LoVo (cell line): ENCODE results near the gene MVD.
"Not testable (repeated sequence)": the region's sequence is repeated elsewhere in the genome, so short reads cannot be mapped to it uniquely, and the experiment has no call there.

ENCODE experiments used
- DNase-seq: peaks from one replicate; pipeline ENCODE4 v3.0.0-alpha.2; 2016; ENCODE audit warnings: low spot score

MVD gene

DNA sequence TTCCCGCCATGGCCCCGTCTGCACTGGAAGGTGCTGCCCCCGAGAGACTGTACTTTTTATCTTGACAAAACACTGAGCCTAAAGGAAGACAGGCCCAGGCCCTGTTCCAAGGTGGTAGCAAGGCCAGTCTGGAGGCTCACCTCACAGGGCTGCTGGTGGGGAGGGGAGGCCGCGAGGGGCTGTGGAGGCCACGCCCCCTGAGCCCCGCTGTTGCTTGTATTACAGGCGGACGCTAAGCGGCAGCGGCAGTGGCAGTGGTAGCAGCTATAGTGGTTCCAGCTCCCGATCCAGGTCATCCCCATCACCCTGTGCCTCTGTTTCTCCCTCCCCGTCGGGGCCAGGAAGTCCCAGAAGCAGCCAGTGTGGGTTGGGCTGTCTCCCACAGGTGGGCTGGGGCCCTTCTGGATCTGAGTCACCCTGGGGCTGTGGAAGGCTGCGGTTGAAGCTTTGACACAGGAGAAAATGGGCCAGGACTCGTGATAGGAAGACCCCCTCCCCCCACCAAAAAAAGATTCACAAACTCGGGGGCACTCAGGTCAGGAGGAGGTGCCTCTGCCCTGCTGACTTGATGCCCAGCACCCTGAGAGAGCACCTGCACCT is 37.8 kb downstream of the MVD start:
- DNase-seq: no peak

DNA sequence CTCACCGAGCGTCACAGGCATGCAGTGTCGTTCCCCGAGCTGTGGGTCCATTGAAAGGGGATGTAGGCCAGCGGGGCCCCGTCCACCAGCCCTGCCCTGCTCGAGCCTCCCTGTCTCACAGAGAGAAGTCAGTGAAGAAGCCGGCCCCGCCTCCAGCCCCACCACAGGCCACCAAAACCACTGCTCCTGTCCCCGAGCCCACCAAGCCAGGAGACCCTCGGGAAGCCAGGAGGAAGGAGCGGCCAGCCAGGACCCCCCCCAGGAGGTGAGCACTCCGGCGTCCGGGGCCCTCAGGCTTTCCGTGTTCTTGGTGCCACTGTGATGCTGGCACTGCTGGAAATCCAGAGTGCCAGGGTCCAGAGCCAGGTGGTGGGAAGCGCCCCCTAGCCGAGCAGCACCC is 38.4 kb downstream of the MVD start:
- no peak for DNase-seq

DNA sequence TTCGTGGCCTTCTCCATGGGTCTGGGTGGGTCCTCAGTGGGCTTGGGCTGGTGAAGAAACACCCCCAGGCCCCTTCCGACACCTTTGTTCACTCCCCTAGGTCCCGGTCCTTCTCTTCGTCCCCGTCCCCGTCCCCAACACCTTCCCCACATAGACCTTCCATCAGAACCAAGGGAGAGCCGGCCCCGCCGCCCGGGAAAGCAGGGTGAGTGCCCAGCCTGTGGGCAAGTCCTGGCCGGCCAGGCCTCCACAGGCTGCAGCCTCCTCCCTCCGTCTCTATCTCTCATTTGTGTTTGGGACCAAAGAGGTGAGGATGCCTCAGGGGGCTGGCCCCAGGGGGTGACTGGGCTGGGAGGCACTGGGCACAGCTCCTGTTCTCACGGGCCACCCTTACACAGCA is 39.0 kb downstream of the MVD start:
- DNase-seq: no peak

- DNase-seq: no peak
These were observed 40.0 kb downstream of the MVD start for GRCh38 chr16:88622866-88623265.

DNA sequence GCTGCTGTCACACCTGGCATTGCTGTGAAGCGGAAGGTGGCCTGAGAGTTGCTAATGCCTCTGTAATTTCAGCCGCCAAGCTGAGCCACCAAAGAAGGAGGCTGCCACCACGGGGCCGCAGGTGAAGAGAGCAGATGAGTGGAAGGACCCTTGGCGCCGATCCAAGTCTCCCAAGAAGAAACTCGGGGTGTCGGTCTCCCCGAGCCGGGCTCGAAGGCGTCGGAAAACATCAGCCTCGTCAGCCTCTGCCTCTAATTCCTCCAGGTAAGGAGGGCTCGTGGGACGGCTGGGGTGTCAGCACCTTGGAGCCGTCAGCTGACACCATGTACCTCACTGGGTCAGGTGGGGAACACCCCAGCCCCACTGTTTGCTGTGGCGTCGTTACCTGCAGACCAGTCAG is 40.8 kb downstream of the MVD start:
- no peak for DNase-seq

DNA sequence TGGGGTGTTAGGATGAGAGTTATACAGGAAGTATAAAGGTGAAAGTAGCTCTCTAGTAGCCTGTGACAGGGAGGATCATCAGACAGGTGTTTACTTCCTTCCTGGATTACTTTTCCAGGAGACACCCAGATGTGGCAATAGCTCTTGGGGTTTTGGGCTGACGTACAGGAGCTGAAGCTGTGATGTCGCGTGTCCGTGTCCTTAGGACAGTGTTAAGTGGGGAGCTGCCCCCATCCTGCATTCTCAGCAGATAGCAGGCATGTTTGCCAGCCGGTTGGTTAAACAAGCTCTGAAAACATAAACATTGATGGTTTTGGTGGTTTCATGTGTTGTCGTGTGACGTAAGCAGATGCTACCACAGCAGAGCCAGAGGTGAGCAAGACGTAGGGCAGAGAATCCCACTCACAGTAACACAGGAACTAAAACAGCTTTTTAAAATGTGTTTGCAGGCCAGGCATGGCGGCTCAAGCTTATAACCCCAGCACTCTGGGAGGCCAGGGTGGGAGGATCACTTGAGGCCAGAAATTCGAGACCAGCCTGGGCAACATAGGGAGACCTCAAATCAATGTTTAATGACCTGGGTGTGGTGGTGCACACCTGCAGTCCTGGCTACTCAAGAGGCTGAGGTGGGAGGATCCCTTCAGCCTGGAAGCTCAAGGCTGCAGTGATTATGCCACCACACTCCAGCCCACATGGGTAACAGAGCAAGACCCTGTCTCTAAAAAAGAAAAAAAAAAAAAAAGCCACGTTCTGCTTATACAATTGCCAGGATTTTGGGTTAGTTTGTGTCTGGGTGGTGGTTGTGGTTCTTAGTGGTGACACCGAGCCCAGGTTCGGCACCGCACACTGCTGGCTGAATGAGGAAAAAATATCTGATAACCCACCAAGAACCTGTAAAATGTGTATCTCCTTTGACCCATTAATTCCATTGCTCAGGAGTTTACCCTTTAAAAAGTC is 42.8 kb downstream of the MVD start:
- no peak for DNase-seq

DNA sequence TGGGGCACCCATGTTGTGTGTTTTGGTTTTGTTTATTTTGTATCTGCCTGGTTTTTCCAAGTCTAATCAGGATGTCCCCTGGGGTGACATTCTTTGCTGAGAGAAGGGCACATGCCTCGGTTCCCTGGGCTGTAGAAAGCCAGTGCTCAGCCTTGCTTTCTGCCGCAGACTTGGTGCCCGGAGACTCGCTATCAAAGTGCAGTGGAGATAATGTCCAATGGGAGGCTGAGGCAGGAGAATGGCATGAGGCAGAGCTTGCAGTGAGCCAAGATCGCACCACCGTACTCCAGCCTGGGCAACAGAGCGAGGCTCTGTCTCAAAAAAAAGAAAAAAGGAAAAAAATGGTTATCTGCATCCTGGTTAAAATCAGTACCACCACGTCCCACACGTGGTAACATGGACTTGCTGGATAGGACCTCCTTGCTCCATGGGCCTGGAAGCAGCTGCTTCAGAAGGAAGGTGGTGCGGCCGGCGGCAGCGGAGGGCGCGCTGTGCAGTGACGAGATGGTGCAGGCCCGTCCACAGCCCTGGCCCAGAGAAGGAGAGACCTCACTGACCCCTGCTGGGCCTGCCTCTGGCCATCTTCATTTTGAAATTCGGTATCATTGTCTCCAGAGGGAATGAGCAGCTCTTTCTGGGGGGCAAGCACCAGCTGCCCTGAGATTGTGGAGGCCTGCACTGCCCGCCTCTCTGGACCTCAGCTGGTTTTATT is 43.8 kb downstream of the MVD start:
- no peak for DNase-seq

- DNase-seq: no peak
These were observed 44.5 kb downstream of the MVD start for GRCh38 chr16:88618182-88618955.

DNA sequence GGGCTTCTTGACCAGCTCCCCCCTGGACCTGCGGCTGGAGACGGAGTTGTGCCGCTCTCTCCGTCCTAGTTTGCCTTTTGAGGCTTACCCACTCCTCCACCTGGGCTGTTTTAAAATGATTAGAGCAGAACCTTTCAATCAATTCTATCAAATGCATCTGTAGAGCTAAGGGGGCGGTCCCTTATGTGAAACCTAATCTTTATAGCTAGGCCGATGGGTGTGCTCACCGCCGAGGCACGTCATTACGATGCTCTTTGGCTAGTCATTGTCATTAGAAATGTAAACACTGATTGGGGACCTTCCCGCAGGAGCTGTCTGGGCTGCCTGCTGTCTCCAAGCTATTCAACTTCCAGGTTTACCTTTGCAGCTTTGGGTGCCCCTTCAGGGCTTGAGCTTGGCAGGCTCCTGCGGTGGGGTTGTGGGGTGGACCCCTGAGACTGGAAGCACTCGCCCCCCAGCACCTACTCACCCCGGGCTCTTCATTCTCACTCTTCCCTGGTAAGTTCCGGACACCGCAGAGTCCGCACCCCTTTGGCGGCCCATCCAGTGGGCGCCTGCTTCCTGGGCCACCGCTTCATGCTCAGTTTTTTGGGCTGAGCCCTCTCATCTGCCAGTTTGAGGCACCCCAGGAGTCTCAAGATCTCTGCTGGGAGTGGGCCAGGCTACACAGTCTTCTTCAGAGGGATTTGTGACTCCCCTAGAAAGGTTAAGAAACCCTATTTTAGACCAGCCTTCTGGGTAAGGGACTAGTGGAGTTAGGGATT is 45.4 kb downstream of the MVD start:
- no peak for DNase-seq

DNA sequence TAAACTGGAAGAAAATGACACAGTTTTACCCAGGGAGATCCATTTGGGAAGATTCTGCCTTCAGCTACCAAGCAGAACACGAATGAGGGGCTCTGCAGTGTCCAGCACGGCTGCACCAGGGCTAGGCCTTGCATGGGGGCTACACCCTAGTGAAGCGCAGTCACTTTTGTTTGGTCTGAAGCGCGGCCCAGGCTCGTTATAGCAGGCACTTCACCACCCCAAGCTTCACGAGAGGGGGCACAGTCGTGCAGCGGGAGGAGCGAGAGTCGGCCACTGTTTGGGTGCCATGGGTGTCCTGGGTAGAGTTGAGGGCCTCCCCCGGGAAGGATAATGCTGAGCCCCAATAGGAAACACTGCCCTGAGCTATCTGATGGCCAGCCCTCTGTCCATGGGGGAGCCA is 46.2 kb downstream of the MVD start:
- DNase-seq: no peak

DNA sequence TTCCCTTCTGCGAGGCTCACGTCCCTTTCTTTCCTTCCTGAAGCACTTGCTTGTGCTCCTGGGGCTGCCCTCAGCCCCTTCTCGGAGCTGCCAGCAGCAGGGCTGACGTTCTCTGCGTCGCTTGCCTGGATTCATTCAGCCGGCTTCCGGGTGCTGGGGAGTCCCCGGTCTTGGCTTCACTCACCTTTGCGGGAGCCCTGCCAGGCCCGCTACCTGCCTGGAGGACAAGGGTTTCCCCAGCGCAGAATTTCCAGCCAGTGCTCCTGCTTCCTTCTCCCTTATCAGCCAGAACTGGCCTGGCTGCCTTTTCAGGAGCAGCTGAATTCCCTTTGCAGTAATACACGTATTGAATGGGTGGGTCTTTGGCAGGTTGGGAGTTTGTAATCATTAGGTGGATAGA is 46.6 kb downstream of the MVD start:
- DNase-seq: no peak

- DNase-seq: no peak
These were observed 47.9 kb downstream of the MVD start for GRCh38 chr16:88614818-88615580.

DNA sequence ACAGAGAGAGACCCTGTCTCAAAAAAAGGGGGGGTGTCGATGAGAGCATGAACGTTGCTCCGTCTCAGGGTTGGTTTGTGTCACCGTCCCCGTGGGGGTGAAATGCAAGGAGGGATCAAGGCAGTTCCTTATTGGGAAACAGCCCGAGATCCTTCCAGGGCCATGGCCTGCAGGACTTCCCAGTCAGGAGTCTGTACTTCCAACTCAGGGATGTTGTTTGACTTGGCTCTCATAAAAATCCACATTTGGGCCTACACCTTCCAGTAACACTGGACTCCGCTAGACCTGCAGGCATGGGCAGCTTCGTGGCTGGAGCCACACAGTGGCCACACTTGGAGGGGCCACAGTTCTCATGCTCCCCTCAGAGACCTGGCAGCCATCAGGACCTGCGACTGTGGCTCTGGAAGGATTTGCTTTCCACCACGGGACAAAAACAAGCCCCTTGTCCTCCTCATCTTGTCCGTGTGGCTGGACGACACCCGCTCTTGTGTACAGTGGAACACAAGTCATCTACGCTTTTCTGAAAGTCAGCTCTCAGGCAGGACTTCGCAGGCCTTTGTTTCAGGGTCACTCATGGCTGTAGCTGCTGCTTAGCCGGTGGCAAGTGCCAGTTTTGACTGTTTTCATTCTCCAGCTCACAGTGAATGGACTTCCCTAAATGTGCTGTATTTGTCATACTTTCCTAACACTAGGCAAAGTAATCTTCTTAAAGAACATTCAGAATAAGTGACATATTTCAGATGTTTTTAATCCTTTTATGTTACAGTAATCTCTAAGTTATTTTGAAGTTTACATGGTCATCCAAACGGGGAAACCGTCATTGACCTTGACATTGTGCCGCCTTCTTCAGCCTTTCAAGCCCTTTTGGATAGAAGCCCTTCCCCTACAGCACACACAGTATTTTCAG is 48.7 kb downstream of the MVD start:
- no peak for DNase-seq

DNA sequence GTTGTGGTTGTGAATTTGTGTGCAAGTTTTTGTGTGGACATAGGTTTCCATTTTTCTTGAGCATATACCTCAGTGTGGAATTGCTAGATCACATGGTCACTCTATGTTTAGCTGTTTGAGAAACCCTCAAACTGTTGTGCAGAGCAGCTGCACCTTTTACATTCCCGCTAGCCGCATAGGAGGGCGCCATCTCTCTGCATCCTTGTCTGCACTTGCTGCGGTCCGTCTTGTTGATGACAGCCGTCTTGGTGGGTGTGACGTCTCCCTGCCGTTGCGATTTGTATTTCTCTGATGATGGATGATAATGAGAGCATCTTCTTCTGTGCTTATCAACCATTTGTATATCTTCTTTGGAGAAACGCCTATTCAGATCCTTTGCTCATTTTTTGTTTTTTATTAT is 49.6 kb downstream of the MVD start:
- DNase-seq: no peak

GRCh38 chr16:88610909-88611812 is 51.7 kb downstream of the MVD start:
- DNase-seq: no peak

DNA sequence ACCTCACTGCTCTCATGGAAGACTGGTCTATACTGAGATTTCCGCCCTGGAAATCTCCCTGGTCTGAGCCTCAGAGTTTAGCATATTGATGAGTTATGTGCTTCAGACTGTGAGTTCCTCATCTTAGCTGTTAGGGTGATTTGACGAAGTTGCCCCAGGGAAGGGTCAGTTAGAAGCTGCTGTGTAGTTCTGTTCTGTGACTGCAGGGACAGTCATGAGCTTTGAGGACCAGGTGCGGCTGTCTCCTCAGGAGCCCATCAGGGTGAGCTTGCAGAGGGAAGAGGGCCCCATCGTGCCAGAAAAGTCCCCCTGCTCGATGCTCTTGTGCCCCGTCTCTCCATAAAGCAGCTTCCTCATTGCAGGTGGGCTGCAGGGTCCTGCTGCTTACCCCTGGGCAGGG is 52.8 kb downstream of the MVD start:
- no peak for DNase-seq

DNA sequence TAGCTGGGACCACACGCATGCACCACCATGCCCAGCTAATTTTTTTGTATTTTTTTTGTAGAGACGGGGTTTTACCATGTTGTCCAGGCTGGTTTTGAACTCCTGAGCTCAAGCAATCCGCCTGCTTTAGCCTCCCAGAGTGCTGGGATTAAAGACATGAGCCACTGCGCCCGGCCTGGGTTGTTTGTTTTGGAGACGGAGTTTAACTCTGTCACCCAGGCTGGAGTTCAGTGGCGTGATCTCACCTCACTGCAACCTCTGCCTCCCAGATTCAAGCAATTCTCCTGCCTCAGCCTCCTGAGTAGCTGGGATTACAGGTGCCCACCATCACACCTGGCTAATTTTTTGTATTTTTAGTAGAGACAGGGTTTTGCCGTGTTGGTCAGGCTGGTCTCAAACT is 53.5 kb downstream of the MVD start:
- DNase-seq: not testable (repeated sequence)

GRCh38 chr16:88608076-88608475 is 54.8 kb downstream of the MVD start:
- DNase-seq: no peak
